ENCODE data around the gene EFEMP2.

DNA sequence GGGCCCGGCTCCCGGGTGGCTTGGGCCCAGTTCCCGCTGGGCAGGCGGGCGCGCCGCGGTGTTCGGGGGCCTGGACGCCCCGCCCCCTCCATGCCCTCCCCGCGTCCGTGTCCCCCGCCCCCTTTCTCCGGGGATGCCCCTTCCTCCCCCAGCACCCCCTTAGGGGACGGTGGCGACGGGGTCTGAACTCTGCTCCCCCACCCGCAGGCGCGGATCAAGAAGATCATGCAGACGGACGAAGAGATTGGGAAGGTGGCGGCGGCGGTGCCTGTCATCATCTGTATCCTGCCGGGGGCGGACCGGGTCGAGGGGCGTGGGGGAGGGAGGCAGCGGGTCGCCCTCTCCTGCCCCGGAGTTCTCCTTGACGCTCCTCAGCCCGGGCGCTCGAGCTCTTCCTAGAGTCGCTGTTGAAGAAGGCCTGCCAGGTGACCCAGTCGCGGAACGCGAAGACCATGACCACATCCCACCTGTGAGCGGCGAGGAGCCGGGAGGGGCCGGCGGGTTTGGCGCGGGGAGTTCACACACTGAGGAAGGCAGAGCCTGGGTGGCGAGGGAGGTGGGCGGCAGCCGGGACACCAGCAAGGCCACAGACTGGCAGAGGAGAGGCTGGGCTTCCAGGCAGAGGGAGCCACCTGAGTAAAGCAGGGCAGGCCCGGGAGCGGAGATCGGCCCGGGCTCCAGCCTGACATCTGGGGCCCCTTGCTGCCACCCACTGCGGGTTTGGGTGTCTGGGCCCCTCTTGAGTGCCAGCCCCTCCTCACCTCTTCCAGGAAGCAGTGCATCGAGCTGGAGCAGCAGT lies 47.2 kb upstream of the EFEMP2 start:
- TF ChIP-seq EZH2 (IDR thresholded peaks at IDR 0.05; ENCODE audit: low read length, missing control alignments), result no peak
- TF ChIP-seq, protein P1, sequence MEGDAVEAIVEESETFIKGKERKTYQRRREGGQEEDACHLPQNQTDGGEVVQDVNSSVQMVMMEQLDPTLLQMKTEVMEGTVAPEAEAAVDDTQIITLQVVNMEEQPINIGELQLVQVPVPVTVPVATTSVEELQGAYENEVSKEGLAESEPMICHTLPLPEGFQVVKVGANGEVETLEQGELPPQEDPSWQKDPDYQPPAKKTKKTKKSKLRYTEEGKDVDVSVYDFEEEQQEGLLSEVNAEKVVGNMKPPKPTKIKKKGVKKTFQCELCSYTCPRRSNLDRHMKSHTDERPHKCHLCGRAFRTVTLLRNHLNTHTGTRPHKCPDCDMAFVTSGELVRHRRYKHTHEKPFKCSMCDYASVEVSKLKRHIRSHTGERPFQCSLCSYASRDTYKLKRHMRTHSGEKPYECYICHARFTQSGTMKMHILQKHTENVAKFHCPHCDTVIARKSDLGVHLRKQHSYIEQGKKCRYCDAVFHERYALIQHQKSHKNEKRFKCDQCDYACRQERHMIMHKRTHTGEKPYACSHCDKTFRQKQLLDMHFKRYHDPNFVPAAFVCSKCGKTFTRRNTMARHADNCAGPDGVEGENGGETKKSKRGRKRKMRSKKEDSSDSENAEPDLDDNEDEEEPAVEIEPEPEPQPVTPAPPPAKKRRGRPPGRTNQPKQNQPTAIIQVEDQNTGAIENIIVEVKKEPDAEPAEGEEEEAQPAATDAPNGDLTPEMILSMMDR (conservative IDR thresholded peaks at IDR 0.05 in 1 of 2, IDR thresholded peaks at IDR 0.05 in 1 of 2; ENCODE audit: low read depth in 1 of 2, low read length in 2 of 2), result no peak
